OCI-LY3 (cell line): ENCODE results near the gene PLCL1.

Source experiments
- H2AFZ ChIP-seq: fragments of 200-600, 300-600 bp; shearing (Covaris generic); 2 replicates; pipeline ENCODE4 v1.6.0; 2014; ENCODE audit warnings: antibody characterized with exemption, low read depth, low read length
- H3K27ac ChIP-seq: fragments of 200-600, 300-600 bp; sonication (generic); 2 replicates; pipeline ENCODE4 v1.5.1; 2014; ENCODE audit warnings: mild to moderate bottlenecking, low read length, moderate library complexity, mixed read lengths
- H3K27me3 ChIP-seq: fragments of 200-600, 300-600 bp; sonication (generic); 2 replicates; pipeline ENCODE4 v1.6.1; 2014; ENCODE audit warnings: low read depth, low read length, mixed read lengths
- H3K36me3 ChIP-seq: fragments of 200-600, 300-600 bp; sonication (generic); replicated peaks from 2 replicates; pipeline ENCODE3; 2014; ENCODE audit warnings: low read depth, low read length, mixed read lengths
- H3K4me1 ChIP-seq: fragments of 300-600, 200-600 bp; sonication (generic); 2 replicates; pipeline ENCODE4 v1.6.1; 2014; ENCODE audit warnings: low read length, mixed read lengths
- H3K4me2 ChIP-seq: fragments of 200-600, 300-600 bp; sonication (generic); 2 replicates; pipeline ENCODE4 v1.6.1; 2014; ENCODE audit warnings: low read length, mixed read lengths
- H3K4me3 ChIP-seq: fragments of 300-600, 200-600 bp; sonication (generic); 2 replicates; pipeline ENCODE4 v1.5.1; 2014; ENCODE audit warnings: antibody characterized with exemption, mild to moderate bottlenecking, low read length, moderate library complexity
- H3K79me2 ChIP-seq: fragments of 300-600, 200-600 bp; shearing (Covaris generic); 2 replicates; pipeline ENCODE4 v1.6.1; 2014; ENCODE audit warnings: mild to moderate bottlenecking, low read length, mixed read lengths
- H3K9ac ChIP-seq: fragments of 300-600, 200-600 bp; shearing (Covaris generic); 2 replicates; pipeline ENCODE4 v1.6.0; 2014; ENCODE audit warnings: mild to moderate bottlenecking, low read length, moderate library complexity
- H3K9me3 ChIP-seq: fragments of 200-600, 300-600 bp; shearing (Covaris generic); 2 replicates; pipeline ENCODE4 v1.6.1; 2014; ENCODE audit warnings: low read length, mixed read lengths; ENCODE audit not compliant: insufficient read depth
- H4K20me1 ChIP-seq: fragments of 200-600, 300-600 bp; sonication (generic); 2 replicates; pipeline ENCODE4 v1.6.1; 2016; ENCODE audit warnings: low read length, mixed read lengths; ENCODE audit not compliant: insufficient read depth
- EZH2phosphoT487 ChIP-seq: fragments of 200-600 bp; shearing (Covaris generic); IDR thresholded peaks from 2 replicates; pipeline ENCODE4 v1.6.1; 2018; ENCODE audit warnings: antibody characterized with exemption, mixed run types, low read depth
- TF ChIP-seq, protein P1 (sequence below): fragments of 200-600, 300-600 bp; sonication (generic); IDR thresholded peaks from 2 replicates; pipeline ENCODE4 v1.5.1; 2014; ENCODE audit warnings: antibody characterized with exemption, low read length, low read depth

PLCL1 gene

DNA sequence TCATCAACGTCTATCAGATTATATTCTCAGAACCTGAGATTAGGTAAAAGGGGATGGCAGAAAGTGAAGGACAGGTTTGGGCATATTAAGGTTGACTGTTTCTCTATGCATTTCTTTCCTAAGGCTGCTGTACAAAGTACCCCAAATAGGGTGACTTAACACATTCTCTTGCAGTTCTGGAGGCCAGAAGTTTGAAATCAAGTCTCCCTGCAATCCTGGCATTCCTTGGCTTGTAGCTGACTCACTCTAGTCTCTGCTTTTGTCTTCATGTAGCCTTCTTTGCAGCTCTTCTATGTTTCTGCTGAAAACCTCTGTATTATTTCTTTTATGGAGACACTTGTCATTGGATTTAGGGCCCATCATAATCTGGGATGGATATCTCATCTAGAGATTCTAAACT is 364.3 kb downstream of the PLCL1 start:
- Histone ChIP-seq H3K4me1 (no peaks in the 10 kb centered on the region), H3K79me2 (no peaks in the 10 kb centered on the region), H2AFZ (no peak overlapping the region), H3K4me2 (no peak overlapping the region), H3K36me3 (no peaks in the 10 kb centered on the region), H3K4me3 (no peak overlapping the region), H3K9me3 (no peaks in the 10 kb centered on the region), H3K27me3 (peaks cover 4% of the 10 kb centered on the region; the same call in 1 of the 2 replicates), H3K9ac (no peak overlapping the region), H3K27ac (no peak overlapping the region), H4K20me1 (no peaks in the 10 kb centered on the region)
- TF ChIP-seq EZH2phosphoT487: no peak
- TF ChIP-seq, protein P1, sequence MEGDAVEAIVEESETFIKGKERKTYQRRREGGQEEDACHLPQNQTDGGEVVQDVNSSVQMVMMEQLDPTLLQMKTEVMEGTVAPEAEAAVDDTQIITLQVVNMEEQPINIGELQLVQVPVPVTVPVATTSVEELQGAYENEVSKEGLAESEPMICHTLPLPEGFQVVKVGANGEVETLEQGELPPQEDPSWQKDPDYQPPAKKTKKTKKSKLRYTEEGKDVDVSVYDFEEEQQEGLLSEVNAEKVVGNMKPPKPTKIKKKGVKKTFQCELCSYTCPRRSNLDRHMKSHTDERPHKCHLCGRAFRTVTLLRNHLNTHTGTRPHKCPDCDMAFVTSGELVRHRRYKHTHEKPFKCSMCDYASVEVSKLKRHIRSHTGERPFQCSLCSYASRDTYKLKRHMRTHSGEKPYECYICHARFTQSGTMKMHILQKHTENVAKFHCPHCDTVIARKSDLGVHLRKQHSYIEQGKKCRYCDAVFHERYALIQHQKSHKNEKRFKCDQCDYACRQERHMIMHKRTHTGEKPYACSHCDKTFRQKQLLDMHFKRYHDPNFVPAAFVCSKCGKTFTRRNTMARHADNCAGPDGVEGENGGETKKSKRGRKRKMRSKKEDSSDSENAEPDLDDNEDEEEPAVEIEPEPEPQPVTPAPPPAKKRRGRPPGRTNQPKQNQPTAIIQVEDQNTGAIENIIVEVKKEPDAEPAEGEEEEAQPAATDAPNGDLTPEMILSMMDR: no peak

DNA sequence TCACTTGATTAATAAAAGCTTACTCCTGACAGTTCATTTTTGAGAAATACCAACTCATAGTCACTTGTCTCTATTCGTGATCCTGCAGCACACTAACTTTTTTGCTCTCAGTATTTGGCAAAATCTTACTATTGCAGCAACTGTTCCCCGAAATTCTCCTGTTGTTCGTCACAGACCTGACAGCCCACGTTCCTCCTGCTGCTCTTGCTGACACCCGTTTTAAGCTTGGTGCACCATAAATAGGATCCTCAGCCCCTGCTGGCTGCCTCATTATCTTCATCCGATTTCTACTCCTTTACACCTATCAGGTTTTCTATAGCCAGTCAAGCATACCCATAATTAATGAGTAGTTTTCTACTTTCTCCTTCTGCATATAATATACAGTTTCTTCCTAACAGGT is 368.8 kb downstream of the PLCL1 start:
- TF ChIP-seq, protein P1: no peak
- TF ChIP-seq EZH2phosphoT487: no peak
- no peak overlapping the region for H3K4me3 ChIP-seq
- no peaks in the 10 kb centered on the region for H3K4me1 ChIP-seq
- peaks cover 4% of the 10 kb centered on the region; the same call in 1 of the 2 replicates for H3K27me3 ChIP-seq
- no peaks in the 10 kb centered on the region for H3K79me2 ChIP-seq
- H4K20me1 ChIP-seq: no peaks in the 10 kb centered on the region
- H3K9ac ChIP-seq: no peak overlapping the region
- H3K9me3 ChIP-seq: no peaks in the 10 kb centered on the region
- no peak overlapping the region for H2AFZ ChIP-seq
- H3K27ac ChIP-seq: no peak overlapping the region
- H3K4me2 ChIP-seq: no peak overlapping the region
- no peaks in the 10 kb centered on the region for H3K36me3 ChIP-seq

DNA sequence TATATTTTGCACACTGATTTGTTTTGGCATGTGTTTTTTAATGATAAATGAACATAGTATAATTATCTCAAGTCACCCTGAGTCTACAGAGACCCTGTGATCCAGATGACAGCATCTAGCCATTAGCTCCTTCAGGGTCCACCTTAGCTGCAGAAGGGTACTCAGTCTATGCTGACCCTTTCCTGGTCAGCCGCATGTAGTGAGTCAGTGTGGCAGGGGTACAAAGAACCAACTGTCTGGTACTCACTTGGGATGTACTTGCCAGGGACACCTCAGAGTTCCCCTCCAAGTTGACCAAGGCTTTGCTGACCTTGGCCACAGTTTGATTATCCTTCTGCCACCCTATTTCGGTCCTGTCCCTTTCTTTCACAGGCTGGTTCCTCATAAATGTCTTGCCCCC is 369.5 kb downstream of the PLCL1 start:
- Histone ChIP-seq H2AFZ (no peak overlapping the region), H3K79me2 (no peaks in the 10 kb centered on the region), H3K4me1 (no peaks in the 10 kb centered on the region), H3K27me3 (peaks cover 4% of the 10 kb centered on the region; the same call in 1 of the 2 replicates), H3K27ac (no peak overlapping the region), H3K4me3 (no peak overlapping the region), H4K20me1 (no peaks in the 10 kb centered on the region), H3K36me3 (no peaks in the 10 kb centered on the region), H3K9ac (no peak overlapping the region), H3K4me2 (no peak overlapping the region), H3K9me3 (peaks cover 6% of the 10 kb centered on the region; the same call in 1 of the 2 replicates)
- TF ChIP-seq, protein P1: no peak
- TF ChIP-seq EZH2phosphoT487: no peak

DNA sequence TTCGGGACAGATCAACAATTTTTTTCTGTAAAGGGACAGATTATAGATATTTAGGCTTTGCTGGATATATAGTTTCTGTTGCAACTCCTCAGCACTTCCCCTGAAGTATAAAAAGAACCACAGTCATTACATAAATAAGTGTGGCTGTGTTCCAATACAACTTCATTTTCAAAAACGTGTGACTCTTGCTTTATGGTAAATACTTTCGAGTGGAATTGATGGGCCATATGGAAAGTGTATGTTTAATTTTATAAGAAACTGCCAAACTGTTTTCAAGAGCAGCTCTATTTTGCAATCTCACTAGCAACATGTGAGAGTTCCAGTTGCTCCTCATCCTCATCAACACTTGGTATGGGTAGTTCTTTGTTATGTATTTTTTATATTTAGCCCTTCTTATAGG is 370.9 kb downstream of the PLCL1 start:
- H3K4me3 ChIP-seq: no peak overlapping the region
- no peaks in the 10 kb centered on the region for H3K79me2 ChIP-seq
- peaks cover 6% of the 10 kb centered on the region; the same call in 1 of the 2 replicates for H3K9me3 ChIP-seq
- no peak overlapping the region for H3K27ac ChIP-seq
- H3K4me2 ChIP-seq: no peak overlapping the region
- no peaks in the 10 kb centered on the region for H3K36me3 ChIP-seq
- no peaks in the 10 kb centered on the region for H3K4me1 ChIP-seq
- no peak overlapping the region for H2AFZ ChIP-seq
- peaks cover 4% of the 10 kb centered on the region; the same call in 1 of the 2 replicates for H3K27me3 ChIP-seq
- no peaks in the 10 kb centered on the region for H4K20me1 ChIP-seq
- TF ChIP-seq, protein P1: no peak
- TF ChIP-seq EZH2phosphoT487: no peak
- no peak overlapping the region for H3K9ac ChIP-seq
